Thyroid gland (tissue), 4 donors: ENCODE measurements around the gene AKAP6.

Experiments used
- CTCF ChIP-seq, 6 experiments: fragments of 200-600 bp in 3 of 6; fragments of 450-650 bp in 3 of 6; sonication (generic) in 3 of 6; IDR thresholded peaks; one replicate each; pipeline ENCODE4 v1.5.1; 2016 to 2019; ENCODE audit warnings: antibody characterized with exemption in 6 of 6, mild to moderate bottlenecking in 2 of 6, inconsistent platforms in 1 of 6, moderate library complexity in 1 of 6
- POLR2A ChIP-seq, 2 donors: fragments of 450-650 bp; IDR thresholded peaks; one replicate each; pipeline ENCODE4 v1.6.1; 2017; ENCODE audit warnings: antibody characterized with exemption in 2 of 2, mild to moderate bottlenecking in 2 of 2, moderate library complexity in 1 of 2

- no peak for TF ChIP-seq CTCF (IDR thresholded peaks at IDR 0.05)
- no peak for TF ChIP-seq POLR2A (IDR thresholded peaks at IDR 0.05)
Observed at GRCh38 chr14:32417956-32418552, 89.0 kb downstream of the AKAP6 start.
